GM21619 (cell line): ENCODE data around the gene KRTAP23-1.

ENCODE experiments used
- ATAC-seq: cut with Tn5 transposase; IDR thresholded peaks from one replicate; pipeline ENCODE4 v1.9.1; 2021; ENCODE audit not compliant: unreplicated experiment

The KRTAP23-1 gene

DNA sequence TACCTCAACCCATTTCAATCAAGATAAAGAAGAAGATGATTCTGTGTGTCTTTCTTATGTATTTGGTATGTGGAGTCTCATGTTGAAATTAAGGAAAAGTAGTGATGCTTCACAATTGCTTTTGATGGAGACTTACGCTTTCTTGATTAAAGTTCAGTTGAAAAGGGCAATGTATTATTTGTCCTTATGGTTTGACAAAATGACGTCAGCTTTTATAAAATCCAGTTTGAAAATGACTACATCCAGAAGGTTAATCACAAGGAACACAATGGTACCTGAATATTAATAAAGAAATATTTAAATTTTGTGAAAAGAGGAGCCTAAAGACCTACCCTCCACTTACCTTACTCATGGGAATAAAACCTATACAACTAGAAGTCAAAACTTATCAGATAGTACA is 32.7 kb downstream of the KRTAP23-1 start:
- ATAC-seq = no peak

GRCh38 chr21:30306884-30307283 is 41.5 kb downstream of the KRTAP23-1 start:
- no peak for ATAC-seq

DNA sequence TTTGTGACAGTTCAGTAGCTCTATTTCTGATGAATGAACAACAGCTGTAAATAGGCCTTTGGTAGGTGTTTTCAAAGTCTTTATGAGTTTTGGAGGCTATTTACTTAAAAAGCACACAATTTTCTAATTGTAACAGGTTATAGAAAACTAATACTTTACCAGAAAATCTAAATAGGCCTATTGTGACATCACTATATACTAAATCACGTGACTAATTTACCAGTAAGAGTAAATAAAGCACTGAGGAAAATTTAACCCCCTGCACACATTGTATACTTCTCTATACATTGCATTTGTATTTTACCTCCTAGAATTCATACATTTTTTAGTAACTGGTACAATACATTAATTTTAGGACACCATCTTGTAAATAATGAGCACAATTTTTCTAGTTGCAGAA is 43.3 kb downstream of the KRTAP23-1 start:
- ATAC-seq = no peak
